ENCODE data around the gene PSMB7.

DNA sequence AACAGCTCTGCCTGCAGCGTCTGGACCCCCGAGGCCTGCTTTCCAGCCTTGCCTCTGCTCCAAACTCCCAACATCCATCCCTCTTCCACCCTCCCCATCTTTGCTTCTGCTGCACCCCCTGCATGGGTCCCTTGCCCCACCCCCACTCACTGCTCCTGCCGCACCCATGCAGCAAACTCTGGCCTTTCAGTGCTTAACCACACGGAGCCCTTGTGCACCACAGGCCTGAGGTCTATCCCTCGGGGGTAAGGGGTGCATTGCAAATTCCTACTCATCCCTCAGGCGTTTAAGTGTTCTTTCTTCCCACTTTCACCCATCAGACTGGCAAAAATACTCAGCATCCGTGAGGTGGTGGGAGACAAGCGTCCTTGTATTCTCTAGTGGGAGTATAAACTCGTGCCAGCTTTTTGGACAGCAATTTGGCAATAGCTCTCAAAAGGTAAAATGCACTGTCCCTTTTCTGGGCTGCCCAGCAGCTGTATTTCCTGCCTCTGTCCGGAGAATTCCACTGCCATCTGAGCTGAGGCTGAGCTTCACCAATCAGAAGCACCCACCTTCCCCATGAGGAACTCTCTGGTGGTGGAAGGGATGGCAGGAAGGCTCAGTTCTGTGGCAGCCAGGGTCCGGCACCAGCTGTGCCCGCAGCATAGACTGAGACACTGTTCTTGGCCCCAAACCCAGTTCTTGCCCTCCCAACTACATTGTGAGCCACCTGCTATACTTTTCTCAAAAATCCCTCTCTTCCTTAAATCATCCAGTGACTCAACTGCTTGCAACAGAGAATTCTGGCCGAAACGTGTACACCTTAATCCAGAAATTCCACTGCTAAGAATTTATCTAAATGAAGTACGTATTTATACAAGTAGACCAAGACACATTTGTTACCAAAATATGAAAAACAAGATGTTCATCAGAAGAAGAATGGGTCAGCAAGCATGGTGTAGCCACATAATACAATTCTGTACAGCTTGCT lies 15.0 kb downstream of the PSMB7 start:
- TF ChIP-seq, protein P1, sequence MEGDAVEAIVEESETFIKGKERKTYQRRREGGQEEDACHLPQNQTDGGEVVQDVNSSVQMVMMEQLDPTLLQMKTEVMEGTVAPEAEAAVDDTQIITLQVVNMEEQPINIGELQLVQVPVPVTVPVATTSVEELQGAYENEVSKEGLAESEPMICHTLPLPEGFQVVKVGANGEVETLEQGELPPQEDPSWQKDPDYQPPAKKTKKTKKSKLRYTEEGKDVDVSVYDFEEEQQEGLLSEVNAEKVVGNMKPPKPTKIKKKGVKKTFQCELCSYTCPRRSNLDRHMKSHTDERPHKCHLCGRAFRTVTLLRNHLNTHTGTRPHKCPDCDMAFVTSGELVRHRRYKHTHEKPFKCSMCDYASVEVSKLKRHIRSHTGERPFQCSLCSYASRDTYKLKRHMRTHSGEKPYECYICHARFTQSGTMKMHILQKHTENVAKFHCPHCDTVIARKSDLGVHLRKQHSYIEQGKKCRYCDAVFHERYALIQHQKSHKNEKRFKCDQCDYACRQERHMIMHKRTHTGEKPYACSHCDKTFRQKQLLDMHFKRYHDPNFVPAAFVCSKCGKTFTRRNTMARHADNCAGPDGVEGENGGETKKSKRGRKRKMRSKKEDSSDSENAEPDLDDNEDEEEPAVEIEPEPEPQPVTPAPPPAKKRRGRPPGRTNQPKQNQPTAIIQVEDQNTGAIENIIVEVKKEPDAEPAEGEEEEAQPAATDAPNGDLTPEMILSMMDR (IDR thresholded peaks at IDR 0.05; ENCODE audit: control extremely low read depth in 1 of 3, insufficient read depth in 1 of 3, low read depth in 1 of 3, low read length in 3 of 3): no peak
- TF ChIP-seq POLR2A (IDR thresholded peaks at IDR 0.05; ENCODE audit: control extremely low read depth in 1 of 2, low read depth in 2 of 2, low read length in 2 of 2): no peak
- no peak for TF ChIP-seq FOSL1 (IDR thresholded peaks at IDR 0.05; ENCODE audit: insufficient read depth, low read depth, low read length)
- no peak for TF ChIP-seq MAFK (IDR thresholded peaks at IDR 0.05; ENCODE audit: low read depth, low read length)
- no peak for TF ChIP-seq SP2 (IDR thresholded peaks at IDR 0.05; ENCODE audit: low read length)
- TF ChIP-seq SP1 (IDR thresholded peaks at IDR 0.05; ENCODE audit: low read depth, low read length): no peak
- no peak for TF ChIP-seq KDM5A (IDR thresholded peaks at IDR 0.05; ENCODE audit: low read length)

Measured in H1 (cell line).